ENCODE results near the gene PWWP2B. TPM values are rescaled to one million over a fixed set of nuclear protein-coding genes. Genes with fewer than 3 reads are reported as not detected.
A peak's percentile ranks its signal among the peaks of the same experiment; 100 is the strongest.

PWWP2B gene
- total and polyA plus RNA-seq, 7 donors: 7.7 to 50.8 (median 10.2) TPM

DNA sequence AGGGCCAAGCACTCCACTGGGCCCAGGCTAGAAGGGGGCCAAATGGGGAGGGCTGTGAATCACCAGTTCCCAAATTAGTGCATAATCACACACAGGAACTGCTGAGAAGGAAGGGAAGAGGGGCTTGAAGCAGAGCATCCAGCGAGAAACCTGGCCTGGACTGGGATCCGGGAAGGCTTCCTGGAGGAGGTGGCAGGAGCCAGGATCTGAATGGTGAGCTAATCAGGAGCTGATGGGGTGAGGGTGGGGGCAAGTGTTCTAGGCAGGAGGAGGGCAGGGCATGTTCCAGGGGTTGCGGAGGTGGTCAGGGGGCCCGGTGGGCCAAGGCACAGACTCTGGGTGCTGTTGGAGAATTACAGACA, 12.6 kb downstream of the PWWP2B start:
- 79 to 90% methylated on average over 4 of the region's 4 CpGs for WGBS, 2 donors
- DNase-seq: no peak
- Histone ChIP-seq H3K4me1 (peaks cover 0 to 71% (median 62%) of the 10 kb centered on the region in 4 donors), H3K4me3 (no peak overlapping the region), H3K9me3 (no peaks in the 10 kb centered on the region), H3K27me3 (no peaks in the 10 kb centered on the region), H3K27ac (peak overlapping the region; percentile 81 to 91 (median 86)), H3K36me3 (peaks cover 11 to 24% (median 14%) of the 10 kb centered on the region in 4 donors)
- TF ChIP-seq, protein P1, sequence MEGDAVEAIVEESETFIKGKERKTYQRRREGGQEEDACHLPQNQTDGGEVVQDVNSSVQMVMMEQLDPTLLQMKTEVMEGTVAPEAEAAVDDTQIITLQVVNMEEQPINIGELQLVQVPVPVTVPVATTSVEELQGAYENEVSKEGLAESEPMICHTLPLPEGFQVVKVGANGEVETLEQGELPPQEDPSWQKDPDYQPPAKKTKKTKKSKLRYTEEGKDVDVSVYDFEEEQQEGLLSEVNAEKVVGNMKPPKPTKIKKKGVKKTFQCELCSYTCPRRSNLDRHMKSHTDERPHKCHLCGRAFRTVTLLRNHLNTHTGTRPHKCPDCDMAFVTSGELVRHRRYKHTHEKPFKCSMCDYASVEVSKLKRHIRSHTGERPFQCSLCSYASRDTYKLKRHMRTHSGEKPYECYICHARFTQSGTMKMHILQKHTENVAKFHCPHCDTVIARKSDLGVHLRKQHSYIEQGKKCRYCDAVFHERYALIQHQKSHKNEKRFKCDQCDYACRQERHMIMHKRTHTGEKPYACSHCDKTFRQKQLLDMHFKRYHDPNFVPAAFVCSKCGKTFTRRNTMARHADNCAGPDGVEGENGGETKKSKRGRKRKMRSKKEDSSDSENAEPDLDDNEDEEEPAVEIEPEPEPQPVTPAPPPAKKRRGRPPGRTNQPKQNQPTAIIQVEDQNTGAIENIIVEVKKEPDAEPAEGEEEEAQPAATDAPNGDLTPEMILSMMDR (IDR thresholded peaks at IDR 0.05): no peak
- no peak for TF ChIP-seq POLR2AphosphoS5 (IDR thresholded peaks at IDR 0.05)
- TF ChIP-seq EP300 (IDR thresholded peaks at IDR 0.05): no peak
- TF ChIP-seq POLR2A (IDR thresholded peaks at IDR 0.05): no peak
- intact Hi-C loops (cut with DNase I): no loop called here

DNA sequence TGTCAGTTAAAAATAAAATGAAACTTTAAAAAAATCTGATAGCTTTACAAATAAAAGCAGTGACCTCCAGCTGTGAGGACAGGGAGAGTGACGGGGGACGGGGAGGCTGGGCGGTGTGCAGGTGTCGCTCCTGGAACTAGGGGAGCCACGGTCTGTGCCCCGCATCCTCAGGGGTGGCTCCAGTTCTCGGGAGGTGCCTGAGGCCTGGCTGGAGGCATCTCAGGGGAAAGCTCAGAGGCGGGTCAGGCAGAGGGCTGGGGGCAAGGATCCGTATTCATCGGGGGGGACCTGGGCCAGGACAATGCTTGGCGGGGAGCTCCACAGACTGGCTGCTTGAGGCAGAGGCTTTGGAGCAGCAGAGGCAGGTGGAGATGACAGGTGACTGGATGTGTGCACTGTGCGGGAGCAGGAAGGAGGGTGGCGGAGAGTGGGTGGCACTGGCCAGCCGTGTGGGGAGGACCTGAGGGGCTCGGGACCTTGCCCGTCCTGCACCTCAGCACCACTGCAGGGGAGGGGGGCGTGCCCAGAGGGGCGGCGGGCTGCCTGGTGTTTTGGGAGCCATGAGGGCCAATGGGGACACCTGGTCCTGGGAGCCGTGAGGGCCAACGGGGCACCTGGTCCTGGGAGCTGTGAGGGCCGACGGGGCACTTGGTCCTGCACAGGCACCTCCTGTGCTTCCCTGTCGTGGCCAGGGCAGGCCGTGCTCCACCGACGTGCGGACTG, 13.2 kb downstream of the PWWP2B start:
- Histone ChIP-seq H3K27me3 (no peaks in the 10 kb centered on the region), H3K9me3 (no peaks in the 10 kb centered on the region), H3K4me1 (peaks cover 0 to 77% (median 66%) of the 10 kb centered on the region in 4 donors), H3K36me3 (peaks cover 6 to 19% (median 9%) of the 10 kb centered on the region in 4 donors), H3K27ac (peak overlapping the region; percentile 79 to 91 (median 88)), H3K4me3 (no peak overlapping the region)
- intact Hi-C loops (cut with DNase I): no loop called here
- TF ChIP-seq, protein P1 (IDR thresholded peaks at IDR 0.05): no peak
- no peak for TF ChIP-seq POLR2A (IDR thresholded peaks at IDR 0.05)
- 81 to 90% methylated on average over 28 of the region's 28 CpGs for WGBS, 2 donors
- DNase-seq: no peak

DNA sequence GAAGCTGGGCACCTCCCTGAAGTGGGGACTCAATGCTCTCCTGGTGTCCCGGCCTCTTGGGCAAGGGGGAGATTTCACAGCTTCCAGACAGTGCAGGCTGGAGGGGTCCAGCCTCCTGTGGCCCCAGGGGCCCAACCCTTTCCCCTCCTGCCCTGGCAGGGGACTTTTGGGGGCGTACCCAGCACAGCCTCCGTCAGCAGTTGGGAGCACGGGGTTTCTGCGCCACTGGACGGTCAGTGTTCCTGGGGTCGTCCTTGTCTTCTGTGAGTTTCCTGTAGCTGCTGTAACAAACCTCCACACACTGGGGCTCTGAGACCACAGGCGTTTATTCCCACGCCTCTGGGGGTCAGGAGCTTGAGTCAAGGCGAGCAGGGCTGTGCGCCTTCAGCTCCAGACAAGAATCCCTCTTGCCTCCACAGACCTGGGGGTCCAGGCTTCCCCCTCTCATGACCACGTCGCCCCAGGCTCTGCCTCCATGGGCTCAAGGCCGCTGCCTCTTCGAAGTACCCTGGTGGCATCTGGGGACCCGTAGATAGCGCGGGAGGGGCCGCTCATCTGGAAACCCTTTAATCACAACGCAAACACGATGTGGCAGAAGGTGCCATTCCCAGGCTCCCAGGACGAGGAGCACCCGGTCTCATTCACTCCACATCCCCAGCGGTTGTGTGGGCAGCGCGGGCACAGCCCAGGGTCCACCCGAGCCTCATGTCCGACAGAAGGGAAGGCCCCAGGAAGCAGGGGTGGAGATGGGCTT, 14.0 kb downstream of the PWWP2B start:
- 60 to 80% methylated on average over 28 of the region's 28 CpGs for WGBS, 2 donors
- no peaks in the 10 kb centered on the region for H3K27me3 ChIP-seq
- peak overlapping the region in 1 of 4 donors; percentile 0 for H3K4me3 ChIP-seq
- intact Hi-C loops (cut with DNase I): no loop called here
- peaks cover 3 to 11% (median 4%) of the 10 kb centered on the region in 4 donors for H3K36me3 ChIP-seq
- H3K4me1 ChIP-seq: peaks cover 0 to 78% (median 68%) of the 10 kb centered on the region in 4 donors
- peak overlapping the region; percentile 79 to 88 (median 84) for H3K27ac ChIP-seq
- TF ChIP-seq POLR2AphosphoS5 (IDR thresholded peaks at IDR 0.05): no peak
- no peak for TF ChIP-seq EP300 (IDR thresholded peaks at IDR 0.05)
- TF ChIP-seq, protein P1 (IDR thresholded peaks at IDR 0.05): no peak
- no peaks in the 10 kb centered on the region for H3K9me3 ChIP-seq
- no peak for DNase-seq

DNA sequence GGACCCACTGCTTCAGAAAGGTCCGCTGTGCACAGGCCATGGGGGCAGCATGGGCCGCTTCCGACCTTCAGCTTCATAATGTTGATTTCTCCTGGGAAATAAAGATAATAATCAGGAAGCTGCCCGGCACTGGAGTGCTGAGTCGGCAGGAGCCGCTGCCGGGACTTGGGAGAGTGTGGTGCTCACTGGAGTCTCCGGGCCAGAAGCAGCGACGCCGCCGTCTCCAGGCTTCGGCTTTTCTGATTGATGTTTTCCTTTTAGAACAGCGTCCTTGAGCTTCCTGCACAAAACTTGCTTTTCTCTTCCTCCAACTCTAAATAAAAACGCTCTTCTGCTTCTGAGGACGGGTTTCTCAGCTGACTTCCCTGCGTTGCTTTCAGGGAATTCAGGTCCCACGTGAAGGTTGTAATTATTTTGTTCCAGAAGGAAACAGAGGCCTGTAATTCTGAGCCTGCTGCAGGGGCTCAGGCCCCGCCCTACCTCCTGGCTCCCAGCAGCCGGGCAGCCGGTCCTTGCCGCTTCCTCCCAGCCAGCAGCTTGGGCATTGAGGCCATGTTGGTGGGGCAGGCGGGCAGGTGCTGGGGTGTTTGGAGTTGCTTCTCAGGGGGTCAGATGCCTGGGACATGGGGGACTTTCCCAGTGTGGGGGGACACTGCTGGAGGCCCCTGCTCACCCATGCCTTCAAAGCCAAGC, 14.7 kb downstream of the PWWP2B start:
- intact Hi-C loops (cut with DNase I): no loop called here
- no peak for DNase-seq
- no peak for TF ChIP-seq POLR2A (IDR thresholded peaks at IDR 0.05)
- peak in 1 of 4 donors; percentile 32 for TF ChIP-seq POLR2AphosphoS5 (IDR thresholded peaks at IDR 0.05)
- TF ChIP-seq, protein P1 (IDR thresholded peaks at IDR 0.05): no peak
- no peaks in the 10 kb centered on the region for H3K9me3 ChIP-seq
- no peaks in the 10 kb centered on the region for H3K27me3 ChIP-seq
- peak overlapping the region; percentile 79 to 88 (median 84) for H3K27ac ChIP-seq
- peaks cover 0 to 75% (median 69%) of the 10 kb centered on the region in 4 donors for H3K4me1 ChIP-seq
- H3K4me3 ChIP-seq: peak overlapping the region in 1 of 4 donors; percentile 0
- 12 to 33% methylated on average over 23 of the region's 23 CpGs for WGBS, 2 donors
- peaks cover 0 to 4% (median under 1%) of the 10 kb centered on the region in 4 donors for H3K36me3 ChIP-seq

Measured in sigmoid colon (tissue), 7 donors.